HuH-7 (cell line): ENCODE data around the gene NPAS2.

Source experiments
- DNase-seq: peaks from one replicate; pipeline ENCODE4 v3.0.0; 2011; ENCODE audit warnings: low spot score

The NPAS2 gene

DNA sequence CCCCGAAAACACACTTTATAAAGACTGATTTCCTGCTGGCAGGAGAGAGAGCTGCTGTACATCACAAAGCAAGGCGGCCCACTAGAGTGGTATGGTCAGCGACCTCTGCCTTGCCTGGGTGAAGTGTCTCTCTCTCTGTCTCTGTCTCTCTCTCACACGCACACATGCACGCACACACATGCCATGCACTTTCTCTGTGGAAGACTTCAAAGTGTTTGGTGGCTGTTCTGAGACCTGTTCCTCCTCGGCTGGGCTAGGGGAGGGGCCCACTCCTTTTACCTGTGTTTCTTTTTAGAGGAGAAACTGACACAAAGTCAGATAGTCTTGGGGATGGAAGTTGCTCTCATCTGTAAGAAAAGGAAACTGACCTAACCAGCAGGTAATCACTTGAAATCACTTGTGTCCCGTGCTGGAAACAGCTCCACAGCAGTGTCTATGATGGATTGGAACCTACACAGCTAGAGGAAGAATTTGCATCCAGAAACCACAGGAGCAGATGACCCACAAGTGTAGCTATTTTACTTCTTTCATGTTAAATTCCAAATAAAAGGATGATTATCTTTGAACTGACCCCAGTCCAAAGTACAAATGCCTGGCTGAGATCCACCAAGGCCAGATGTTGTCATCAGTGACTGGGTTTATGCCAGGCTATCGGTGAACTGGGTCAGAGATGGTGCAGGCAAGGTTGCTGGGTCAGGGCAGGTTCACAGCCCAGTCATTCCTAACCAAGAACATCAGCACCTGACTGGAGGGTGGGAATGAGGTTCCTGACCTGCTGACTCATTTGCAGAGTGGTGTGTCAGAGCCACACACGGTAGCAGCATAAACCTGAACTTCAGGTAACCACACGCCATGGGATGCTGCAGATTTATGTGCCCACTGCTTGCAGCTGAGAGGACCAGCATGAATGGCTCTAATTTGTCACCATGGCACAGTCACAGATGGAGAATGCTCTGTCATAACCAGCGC lies 63.0 kb downstream of the NPAS2 start:
- DNase-seq = no peak

DNA sequence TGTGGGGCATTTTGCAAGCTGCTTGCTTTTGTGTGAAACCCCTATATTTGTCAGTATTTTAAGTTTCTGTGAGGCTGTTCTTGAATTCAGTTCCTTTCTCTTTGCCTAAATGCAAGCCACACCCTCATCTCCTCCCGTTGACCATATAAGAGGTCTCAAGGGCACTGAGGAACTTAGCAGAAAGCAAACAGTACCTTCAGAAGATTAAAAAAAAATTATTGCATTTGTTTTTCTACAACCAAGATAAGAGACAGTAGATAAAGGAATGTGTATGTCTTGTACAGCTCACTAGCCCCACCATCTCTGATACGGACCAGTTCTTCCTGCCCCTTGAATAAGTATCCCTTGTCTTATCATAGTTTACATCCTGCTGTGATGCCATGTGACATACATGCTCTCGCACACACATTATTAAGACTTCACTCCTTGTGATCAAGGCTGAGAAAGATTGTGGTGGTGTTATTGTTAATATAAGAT lies 64.2 kb downstream of the NPAS2 start:
- no peak for DNase-seq

DNA sequence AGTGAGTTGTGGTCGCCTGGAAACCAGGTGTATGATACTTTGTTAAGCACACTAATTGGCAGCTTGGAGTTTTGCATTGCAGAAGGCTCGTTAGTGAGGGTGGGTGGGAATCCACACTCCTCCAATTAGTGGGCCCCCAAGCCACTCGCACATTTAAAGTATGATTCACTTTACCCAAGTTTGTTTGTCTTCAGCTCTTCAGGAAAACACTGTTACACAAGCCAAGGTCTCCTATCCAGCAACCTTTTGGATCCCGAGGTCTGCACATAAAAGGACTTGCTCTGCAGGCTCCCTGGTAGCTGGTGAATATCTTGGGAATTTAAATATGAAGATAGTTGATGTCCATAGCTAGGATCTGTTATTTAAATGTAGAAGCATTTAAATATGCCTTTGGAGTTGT lies 66.1 kb downstream of the NPAS2 start:
- DNase-seq = no peak

GRCh38 chr2:100887039-100887578 lies 67.2 kb downstream of the NPAS2 start:
- no peak for DNase-seq

DNA sequence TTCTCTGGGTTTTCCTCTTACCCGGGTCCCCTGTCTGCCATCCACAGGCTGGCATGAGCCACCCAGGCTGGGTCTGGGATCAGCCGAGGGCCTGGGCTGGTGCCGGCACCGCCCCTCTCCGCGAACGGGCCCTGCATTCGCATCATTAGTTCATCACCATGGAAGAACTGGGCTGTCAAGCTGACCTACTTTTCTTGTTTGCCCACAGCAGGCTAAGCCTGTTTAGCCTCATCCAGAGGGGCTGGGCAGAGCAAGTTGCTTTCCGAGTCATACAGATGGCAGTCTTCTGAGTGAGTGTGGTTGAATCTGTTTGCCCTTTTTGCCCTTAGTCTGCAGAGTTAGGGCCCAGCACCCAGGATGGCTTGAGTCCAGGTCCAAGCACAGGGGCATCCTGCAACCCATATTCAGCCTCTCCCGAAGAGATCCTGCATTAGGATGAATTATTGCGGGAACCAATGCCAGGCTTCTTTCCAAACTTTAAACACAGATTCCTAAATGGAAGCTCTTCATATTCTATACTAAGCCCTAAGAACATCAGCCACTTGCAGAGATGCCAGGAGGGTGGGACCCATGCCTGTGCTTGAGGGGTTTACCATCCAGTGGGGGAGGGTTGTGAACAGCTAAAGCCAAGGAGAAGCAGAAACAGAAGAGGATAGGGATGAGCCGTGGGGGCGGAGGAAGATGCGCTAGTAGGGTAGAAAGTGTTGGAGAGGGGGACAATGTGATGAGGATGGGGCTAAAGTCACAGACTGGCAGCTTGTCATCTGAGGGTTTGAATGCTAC lies 68.0 kb downstream of the NPAS2 start:
- DNase-seq = no peak

DNA sequence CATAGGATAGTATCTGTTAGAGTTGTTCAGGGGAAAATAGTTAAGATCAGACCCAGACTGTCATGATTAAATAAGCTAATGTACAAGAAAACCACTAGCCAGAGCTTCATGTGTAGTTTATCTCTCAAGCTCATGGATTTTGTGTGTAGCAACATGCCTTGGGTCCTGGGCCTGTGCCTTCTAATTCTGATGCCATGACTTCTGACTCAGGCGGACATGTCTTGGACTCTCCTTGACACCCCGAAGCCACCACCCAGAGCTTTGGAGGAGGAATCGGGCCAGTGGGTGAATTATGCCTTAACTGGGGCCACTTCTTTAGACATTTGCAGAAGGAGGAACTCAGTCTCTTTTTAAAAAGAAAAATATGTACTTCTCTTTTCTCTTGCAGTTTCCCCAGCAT lies 68.7 kb downstream of the NPAS2 start:
- no peak for DNase-seq

GRCh38 chr2:100889286-100889685 lies 69.3 kb downstream of the NPAS2 start:
- no peak for DNase-seq

- DNase-seq = no peak
These were observed 72.1 kb downstream of the NPAS2 start for GRCh38 chr2:100891906-100892642.

- no peak for DNase-seq
These were observed 73.6 kb downstream of the NPAS2 start for GRCh38 chr2:100893392-100894104.

GRCh38 chr2:100894105-100894795 lies 74.3 kb downstream of the NPAS2 start:
- no peak for DNase-seq

- DNase-seq = no peak
These were observed 74.8 kb downstream of the NPAS2 start for GRCh38 chr2:100894796-100895156.

DNA sequence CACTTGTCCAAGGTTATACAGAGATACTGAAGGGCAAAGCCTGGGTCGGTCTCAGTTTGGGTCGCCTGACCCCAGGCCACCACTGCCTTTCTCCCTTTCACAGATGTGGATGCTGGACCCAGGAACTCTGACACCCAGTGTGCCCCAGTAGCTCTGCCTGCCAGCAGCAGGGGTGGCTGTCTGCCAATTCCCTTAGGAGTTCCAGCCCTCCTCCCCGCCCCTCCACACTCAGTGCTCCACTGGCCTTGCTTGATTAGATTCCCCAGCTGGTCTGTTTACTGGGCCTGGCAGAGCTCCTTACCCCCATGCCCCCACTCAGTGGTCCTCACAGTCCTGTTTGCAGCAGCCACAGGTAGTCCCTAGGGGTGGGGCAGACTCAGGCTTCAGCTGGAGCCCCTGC lies 75.5 kb downstream of the NPAS2 start:
- no peak for DNase-seq

- DNase-seq = no peak
These were observed 76.2 kb downstream of the NPAS2 start for GRCh38 chr2:100895934-100896685.

DNA sequence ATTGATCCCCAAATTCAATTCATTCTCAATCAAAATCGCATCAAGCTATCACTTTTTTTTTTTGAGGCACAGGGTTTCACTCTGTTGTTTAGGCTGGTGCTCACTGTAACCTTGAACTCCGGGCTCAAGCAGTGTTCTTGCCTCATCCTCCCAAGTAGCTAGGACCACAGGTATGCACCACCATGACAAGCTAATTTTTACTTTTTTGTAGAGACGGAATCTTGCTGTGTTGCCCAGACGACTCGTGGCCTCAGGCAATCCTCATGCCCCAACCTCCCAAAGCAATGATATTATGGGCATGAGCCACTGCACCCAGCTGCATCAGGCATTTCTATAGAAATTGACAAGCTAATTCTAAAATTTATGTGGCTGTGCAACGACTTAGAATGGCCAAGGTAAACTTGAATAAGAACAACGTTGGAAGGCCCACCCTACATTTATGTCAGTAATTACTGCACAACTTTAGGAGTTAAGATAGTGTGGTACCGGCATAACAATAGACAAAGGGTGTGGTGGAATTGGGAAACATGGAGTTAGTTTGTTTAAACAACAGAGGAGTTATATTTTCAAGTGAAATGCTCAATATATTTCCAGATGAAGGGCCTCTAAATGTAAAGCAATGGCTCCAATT lies 78.2 kb downstream of the NPAS2 start:
- no peak for DNase-seq

DNA sequence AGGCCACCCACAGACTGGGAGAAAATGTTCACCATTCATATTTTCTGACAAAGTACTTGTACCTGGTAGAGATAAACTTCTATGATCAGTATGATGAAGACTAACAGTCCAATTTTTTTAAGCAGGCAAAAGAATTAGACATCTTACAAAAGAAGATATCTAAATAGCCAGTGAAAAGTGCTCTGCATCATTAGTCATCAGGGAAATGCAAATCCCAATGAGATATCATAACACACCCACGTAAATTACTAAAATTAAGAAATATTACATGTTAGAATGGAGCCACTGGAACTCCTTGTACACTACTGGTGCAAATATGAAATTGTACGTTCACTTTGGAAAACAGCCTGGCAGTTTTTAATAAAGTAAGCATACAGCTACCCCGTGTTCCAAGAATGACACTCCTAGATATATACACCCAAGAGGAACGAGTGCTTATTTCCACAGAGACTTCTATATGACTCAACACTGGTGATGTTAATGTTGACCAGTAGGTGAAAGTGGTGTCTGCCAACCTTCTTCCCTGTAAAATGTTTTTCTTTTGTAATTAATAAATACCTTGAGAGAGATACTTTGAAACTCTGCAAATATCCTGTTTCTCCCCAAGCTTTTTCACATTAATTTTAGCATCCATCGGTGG lies 80.3 kb downstream of the NPAS2 start:
- DNase-seq = no peak

GRCh38 chr2:100902817-100903405 lies 83.0 kb downstream of the NPAS2 start:
- no peak for DNase-seq

GRCh38 chr2:100903534-100904258 lies 83.8 kb downstream of the NPAS2 start:
- DNase-seq = no peak
